GM18951 (cell line): ENCODE results near the gene CHID1.

Experiments used
- POLR2A ChIP-seq: IDR thresholded peaks from 4 replicates; pipeline ENCODE4 v1.6.1; 2011; ENCODE audit warnings: mild to moderate bottlenecking; ENCODE audit not compliant: insufficient read length, insufficient read depth; ENCODE audit errors: extremely low read depth
- in situ Hi-C: fragments of 300-500 bp; cut with MboI; formaldehyde crosslinking; loops from one replicate; pipeline ENCODE4 v1.12.0; 2022; ENCODE audit warnings: low sequenced_read_pairs, mixed read lengths, inconsistent platforms; ENCODE audit not compliant: unreplicated experiment

CHID1 gene

DNA sequence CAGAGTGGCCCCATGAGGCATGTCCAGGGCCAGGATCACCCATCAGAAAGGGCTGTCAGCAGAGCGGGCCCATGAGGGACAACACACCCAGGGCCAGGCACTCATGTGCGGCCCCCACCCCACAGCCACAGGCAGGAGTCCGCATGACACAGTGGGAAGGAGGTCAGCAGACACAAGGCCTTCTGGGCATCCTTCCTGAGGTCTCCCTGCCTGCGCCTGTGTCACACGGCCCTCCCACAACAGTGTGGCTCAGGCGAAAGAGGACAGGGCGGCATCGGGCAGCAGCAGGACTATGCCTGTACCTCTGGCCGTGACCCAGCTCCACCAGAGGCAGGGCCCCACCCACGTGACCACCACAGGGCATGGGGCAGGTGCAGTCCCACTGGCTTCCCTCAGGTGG lies 27.1 kb downstream of the CHID1 start:
- in situ Hi-C loops: loop anchor here (25.0 kb wide), 1 partner anchor 154 kb away; the partner anchor contains the start of gene MUC6
- no peak for TF ChIP-seq POLR2A

- TF ChIP-seq POLR2A: no peak
- in situ Hi-C loops: loop anchor here (25.0 kb wide), 1 partner anchor 155 kb away; the partner anchor contains the start of gene MUC6
These were observed 28.0 kb downstream of the CHID1 start for GRCh38 chr11:882596-882995.

DNA sequence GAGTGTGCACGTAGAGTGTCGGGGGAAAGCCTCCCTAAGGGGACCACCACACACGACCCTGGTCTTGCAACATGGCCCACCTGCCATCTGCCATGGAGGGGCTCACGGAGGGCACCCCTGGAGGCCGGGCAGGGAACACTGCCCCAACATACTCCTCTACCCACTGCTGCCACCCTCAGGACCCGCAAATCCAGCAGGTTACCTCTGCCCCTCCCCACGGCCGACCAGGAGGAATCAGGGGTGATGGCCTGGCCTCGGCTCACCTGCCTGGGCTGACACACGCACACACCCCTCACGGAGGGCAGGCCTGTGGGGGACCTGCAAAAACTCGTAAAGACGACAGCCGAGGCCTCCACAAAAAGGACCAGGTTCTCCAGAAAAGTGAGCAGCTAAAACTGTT lies 30.2 kb downstream of the CHID1 start:
- in situ Hi-C loops: loop anchor here (25.0 kb wide), 1 partner anchor 157 kb away; the partner anchor contains the start of gene MUC6
- TF ChIP-seq POLR2A: no peak

DNA sequence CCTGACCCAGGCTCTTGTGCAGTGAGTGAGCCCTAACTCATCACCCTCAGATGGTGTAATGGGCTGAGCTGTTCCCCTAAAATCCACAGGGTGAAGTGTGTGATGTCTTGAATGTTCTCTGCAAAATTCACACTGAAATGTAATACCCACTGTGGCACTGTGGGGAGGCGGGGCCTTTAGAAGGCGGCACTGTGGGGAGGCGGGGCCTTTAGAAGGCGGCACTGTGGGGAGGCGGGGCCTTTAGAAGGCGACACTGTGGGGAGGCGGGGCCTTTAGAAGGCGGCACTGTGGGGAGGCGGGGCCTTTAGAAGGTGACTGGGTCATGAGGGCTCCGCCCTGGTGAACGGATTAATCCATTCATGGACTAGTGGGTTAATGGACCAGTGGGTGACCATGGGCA lies 33.0 kb downstream of the CHID1 start:
- in situ Hi-C loops: loop anchor here (25.0 kb wide), 1 partner anchor 160 kb away; the partner anchor contains the start of gene MUC6
- no peak for TF ChIP-seq POLR2A

DNA sequence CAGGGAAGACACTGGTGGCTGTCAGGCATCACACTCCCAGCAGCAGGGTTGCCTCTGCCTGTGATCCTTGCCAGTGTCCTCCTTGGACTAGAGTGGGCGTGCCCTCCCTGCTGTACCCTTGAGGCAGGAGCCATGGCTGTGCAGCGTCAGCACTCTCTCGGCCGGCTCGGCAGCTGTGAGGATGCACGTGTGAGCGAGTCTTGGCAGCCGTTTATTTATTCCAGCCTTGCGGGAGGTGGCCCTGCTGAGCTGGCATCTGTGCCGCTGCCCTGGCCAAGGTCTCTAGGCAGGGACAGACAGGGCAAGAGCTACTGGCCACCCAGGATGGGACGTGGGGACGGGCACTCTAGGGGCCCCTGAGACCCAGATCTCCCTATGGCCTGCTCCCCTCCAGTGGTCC lies 34.1 kb downstream of the CHID1 start:
- in situ Hi-C loops: loop anchor here (25.0 kb wide), 1 partner anchor 161 kb away; the partner anchor contains the start of gene MUC6
- no peak for TF ChIP-seq POLR2A

GRCh38 chr11:875769-876301 lies 34.8 kb downstream of the CHID1 start:
- TF ChIP-seq POLR2A: no peak
- in situ Hi-C loops: loop anchor here (25.0 kb wide), 1 partner anchor 161 kb away; the partner anchor contains the start of gene MUC6

DNA sequence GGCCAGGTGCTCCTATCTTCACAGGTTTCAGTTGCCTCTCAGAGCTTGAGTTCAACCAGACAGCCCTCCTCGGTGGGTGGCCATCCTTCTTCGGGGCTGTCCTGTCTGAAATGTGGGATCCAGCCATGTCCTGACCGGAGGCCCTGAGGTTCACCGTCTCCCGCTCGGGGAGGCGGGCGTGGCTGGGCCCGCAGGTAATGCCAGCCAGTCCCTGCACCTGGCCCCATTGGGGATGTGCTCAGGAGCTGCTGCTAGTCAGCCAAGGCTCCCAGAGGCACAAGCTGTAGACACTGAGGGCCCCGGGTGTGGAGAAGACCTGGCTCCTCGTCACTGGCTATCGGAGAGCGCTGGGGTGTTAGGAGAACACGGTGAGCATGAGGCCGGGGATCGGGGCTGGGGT lies 35.4 kb downstream of the CHID1 start:
- in situ Hi-C loops: loop anchor here (25.0 kb wide), 1 partner anchor 162 kb away; the partner anchor contains the start of gene MUC6
- TF ChIP-seq POLR2A: no peak

DNA sequence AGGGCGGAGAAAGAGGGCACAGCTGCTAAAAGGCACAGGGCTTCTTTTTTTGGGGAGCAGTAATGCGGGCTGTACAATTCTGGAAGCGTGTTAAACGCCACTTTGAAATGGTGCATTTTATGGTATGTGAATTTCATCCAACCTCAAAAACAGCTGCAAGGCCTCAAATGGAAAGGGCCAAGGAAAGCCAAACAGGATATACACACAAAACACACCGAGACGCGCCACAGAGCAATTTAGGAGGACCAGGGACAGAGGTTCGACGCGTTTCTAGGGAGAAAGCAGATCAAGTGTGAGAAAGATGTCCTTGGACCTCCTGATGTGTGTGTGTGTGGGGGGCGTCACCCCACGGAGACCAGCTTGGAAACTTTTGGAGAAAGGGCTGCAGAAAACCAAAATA lies 36.9 kb downstream of the CHID1 start:
- TF ChIP-seq POLR2A: no peak
- in situ Hi-C loops: no loop called here

DNA sequence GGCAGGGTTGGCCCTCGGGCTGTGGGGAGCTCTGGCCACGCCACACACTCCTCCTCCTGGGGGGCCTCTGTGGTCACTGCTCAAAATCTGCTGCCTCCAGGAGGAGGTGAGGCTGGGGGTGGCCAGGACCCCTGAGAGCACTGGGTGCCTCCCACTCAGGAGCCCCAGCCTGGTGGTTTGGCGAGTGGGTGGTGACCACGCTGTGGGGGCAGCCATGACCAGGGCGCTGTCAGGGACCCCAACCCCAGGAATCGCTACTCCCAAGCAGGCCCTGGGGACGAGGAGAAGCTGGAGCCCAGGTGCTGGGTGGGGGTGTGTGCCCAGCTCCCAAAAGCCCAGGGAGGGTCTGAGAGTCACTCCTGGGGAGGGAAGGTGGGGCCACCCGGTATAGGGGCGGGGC lies 37.8 kb downstream of the CHID1 start:
- no peak for TF ChIP-seq POLR2A
- in situ Hi-C loops: no loop called here

GRCh38 chr11:871472-871871 lies 39.1 kb downstream of the CHID1 start:
- TF ChIP-seq POLR2A: no peak
- in situ Hi-C loops: no loop called here

DNA sequence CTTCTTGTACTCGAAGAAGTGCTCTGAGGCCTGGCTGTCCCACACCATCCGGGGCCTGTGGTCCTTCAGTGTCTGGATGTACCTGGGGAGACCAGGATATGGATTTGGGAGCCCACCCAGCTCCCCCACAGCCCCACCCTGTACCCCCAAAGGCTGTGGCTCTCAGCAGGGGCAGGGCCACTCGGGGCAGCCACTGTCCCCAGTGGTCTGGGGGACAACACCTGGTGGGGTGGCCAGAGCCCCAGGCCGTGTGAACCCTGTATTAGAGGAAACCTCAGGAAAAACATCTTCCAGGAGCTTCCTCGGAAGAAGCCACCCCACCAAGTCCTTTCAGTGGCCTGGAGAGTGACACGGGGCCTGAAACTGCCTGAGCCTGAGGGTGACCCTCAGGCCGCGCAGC lies 40.2 kb downstream of the CHID1 start:
- in situ Hi-C loops: no loop called here
- TF ChIP-seq POLR2A: no peak

DNA sequence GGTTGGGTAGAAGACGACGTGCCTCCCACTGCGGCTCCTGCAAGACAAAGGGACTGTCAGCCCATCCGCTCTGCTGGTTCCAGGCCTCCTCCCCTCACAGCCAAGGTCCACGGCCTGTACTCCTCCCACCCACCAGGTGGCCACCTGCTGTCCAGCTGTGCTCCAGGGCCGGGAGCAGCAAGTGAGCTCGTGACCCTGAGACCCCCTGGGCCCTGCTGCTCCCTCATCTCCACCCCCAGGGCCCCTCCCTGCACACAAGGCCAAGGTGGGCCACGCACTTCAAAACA lies 40.5 kb downstream of the CHID1 start:
- no peak for TF ChIP-seq POLR2A
- in situ Hi-C loops: no loop called here

GRCh38 chr11:869399-870126 lies 41.0 kb downstream of the CHID1 start:
- in situ Hi-C loops: no loop called here
- TF ChIP-seq POLR2A: no peak

GRCh38 chr11:868802-869201 lies 41.8 kb downstream of the CHID1 start:
- TF ChIP-seq POLR2A: no peak
- in situ Hi-C loops: no loop called here

DNA sequence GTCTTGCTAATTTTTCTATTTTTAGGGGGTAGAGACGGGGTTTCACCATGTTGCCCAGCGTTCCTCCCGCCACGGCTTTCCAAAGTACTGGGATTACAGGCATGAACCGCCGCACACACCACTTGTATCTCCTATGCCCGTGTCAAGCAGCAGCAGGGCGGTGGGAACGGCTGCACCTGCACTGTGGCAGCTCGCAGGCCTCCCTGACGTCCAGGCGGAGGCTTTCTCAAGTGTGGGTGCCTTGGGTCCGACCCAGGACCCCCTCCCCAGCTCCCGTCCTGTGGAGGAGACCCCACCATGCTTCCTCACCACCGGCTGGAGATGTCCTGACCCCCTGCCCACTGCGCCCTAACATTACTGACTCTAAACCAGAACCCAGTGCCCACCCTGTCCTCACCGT lies 42.2 kb downstream of the CHID1 start:
- no peak for TF ChIP-seq POLR2A
- in situ Hi-C loops: no loop called here

- no peak for TF ChIP-seq POLR2A
- in situ Hi-C loops: no loop called here
These were observed 42.7 kb downstream of the CHID1 start for GRCh38 chr11:867856-868358.
